H1 (cell line): ENCODE results near the gene GUCA2B. TPM values are rescaled to one million over a fixed set of nuclear protein-coding genes. Genes with fewer than 3 reads are reported as not detected.

Source experiments
- CHD7 ChIP-seq: fragments of 300-600 bp; sonication (generic); IDR thresholded peaks from 2 replicates; pipeline ENCODE4 v1.7.1; 2012; ENCODE audit warnings: low read length, moderate library complexity, mild to moderate bottlenecking, inconsistent platforms; ENCODE audit not compliant: insufficient replicate concordance
- EZH2 ChIP-seq: fragments of 200-600 bp; sonication (generic); IDR thresholded peaks from 2 replicates; pipeline ENCODE4 v1.7.1; 2012; ENCODE audit warnings: low read depth, mild to moderate bottlenecking, moderate library complexity, low read length, inconsistent platforms; ENCODE audit not compliant: severe bottlenecking
- POU5F1 ChIP-seq: IDR thresholded peaks from 2 replicates; pipeline ENCODE4 v1.6.1; 2011; ENCODE audit warnings: low read depth, mild to moderate bottlenecking, low read length, moderate library complexity
- polyA plus RNA-seq, 7 experiments: library from polyadenylated mRNA; depleted of rRNA in 3 of 7; stranded (reverse) in 5 of 7; unstranded in 2 of 7; fragments of >200 nt in 5 of 7; fragments of 200-250 nt in 2 of 7; gene quantifications; 1 replicate in 5 of 7; 2 replicates in 1 of 7; 4 replicates in 1 of 7; pipeline versions ENCODE4 v1.2.1 to v1.2.3, GENCODE V29; 2011 to 2013; ENCODE audit warnings: missing spikeins in 2 of 7, mixed read lengths in 2 of 7
- total RNA-seq: library from RNA; stranded (reverse); fragmentation: NEBNext Ultra II Directional; extraction: Animal tissue kit (Norgen Biotek cat#: 25700); gene quantifications from 2 replicates; pipeline ENCODE4 v1.2.1, GENCODE V29; 2021

Gene GUCA2B
- total and polyA plus RNA-seq, 2 of the 8 experiments (the other 6 are each of a cell fraction or from before 2014, with no cell fraction given): not detected

GRCh38 chr1:42114229-42114628 is 39.0 kb upstream of the GUCA2B start (continued):
- no peak for TF ChIP-seq CHD7
- no peak for TF ChIP-seq EZH2
- no peak for TF ChIP-seq POU5F1
